GM21515 (cell line): ENCODE measurements around the gene XG.

Experiments
- ATAC-seq: cut with Tn5 transposase; IDR thresholded peaks from one replicate; pipeline ENCODE4 v1.9.1; 2021; ENCODE audit not compliant: unreplicated experiment

The XG gene

GRCh38 chrX:2812161-2812907 is 60.5 kb downstream of the XG start:
- ATAC-seq: peak; percentile 59

GRCh38 chrX:2817036-2817435 is 65.2 kb downstream of the XG start:
- no peak for ATAC-seq

DNA sequence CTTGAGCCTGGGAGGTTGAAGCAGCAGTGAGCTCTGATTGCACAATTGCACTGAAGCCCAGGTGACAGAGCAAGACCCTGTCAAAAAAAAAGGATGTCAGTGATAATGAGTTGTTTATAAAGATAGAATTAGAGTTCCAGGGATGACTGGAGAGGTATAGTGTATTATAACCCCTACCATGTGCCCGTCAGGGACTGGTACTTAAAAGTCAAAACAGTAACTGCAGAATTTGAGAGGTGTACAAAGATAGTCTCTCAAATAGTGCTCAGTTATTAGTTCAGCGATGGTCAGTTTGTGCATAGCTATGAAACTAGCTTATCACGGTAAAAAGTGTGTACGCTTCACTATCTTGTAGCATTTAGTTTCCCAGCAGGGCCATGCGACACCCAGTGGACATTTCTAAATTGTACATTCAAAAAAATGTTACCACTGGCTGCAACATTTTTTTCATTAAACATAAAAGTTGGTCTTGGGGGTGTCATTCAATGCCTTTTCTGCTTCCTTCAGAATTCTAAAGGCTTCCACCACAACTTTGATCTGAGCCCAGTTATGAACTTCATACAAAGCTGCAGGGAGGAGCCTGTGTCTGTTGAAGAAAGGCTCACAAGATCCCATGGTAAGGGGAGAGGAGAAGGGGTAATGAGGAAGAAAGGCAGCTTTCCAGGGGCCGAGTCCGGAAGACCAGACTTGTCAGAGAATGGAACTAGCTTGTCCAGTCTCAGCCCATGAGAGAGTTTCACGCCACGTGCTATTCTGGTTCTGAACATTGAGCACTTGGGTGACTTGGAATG is 67.7 kb downstream of the XG start:
- ATAC-seq: no peak

- no peak for ATAC-seq
Observed at GRCh38 chrX:2820136-2820771, 68.4 kb downstream of the XG start.

DNA sequence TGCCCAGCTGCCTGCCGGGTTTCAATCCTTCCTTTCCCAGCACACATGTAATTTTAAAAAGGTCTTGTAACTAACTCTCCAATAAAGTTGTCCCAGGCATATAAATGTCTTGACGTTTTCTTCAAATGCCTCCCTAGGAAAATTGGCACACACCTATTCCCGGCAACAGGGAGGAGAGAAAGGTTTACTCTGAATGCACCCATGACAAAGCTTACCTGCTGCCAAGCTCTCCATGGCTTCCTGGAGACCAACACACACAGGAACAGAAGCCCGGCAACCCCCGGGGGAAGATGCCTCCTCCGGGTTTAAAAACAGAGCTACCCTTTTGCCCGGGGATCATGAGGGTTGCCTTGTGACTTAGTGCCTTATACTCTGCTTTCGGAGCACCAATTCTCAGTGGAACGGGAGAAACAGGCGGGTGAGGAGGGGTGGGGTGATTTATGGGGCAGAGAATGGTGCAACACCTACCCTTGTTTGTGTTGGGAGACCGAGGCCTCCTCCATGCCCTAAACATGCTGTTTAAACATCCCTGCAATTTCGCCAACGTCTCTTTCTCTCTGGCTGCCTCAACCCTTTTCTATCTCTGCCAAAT is 72.1 kb downstream of the XG start:
- no peak for ATAC-seq

DNA sequence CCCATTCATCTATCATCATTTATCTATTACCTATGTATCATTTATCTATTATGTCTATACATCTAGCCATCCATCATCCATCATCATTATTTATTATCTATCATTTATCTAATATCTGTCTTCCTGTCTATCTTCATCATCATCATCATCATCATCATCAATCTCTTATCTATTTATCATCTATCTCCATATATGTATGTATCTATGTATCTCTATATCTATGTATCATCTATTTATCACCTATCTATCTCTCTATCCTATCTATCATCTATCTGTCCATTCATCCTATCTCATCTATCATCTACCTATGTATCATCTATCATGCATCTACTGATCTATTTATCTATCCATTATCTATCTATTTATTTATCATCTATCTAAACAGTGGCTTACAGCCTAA is 73.0 kb downstream of the XG start:
- no peak for ATAC-seq

GRCh38 chrX:2828344-2828958 is 76.6 kb downstream of the XG start, which contains the start of gene GYG2:
Gene GYG2 (plus strand): TSS chrX:2828930. CDS start chrX:2830189, 1,259 bp downstream.
- no peak for ATAC-seq

GRCh38 chrX:2828959-2829411 is 77.1 kb downstream of the XG start:
- ATAC-seq: no peak

DNA sequence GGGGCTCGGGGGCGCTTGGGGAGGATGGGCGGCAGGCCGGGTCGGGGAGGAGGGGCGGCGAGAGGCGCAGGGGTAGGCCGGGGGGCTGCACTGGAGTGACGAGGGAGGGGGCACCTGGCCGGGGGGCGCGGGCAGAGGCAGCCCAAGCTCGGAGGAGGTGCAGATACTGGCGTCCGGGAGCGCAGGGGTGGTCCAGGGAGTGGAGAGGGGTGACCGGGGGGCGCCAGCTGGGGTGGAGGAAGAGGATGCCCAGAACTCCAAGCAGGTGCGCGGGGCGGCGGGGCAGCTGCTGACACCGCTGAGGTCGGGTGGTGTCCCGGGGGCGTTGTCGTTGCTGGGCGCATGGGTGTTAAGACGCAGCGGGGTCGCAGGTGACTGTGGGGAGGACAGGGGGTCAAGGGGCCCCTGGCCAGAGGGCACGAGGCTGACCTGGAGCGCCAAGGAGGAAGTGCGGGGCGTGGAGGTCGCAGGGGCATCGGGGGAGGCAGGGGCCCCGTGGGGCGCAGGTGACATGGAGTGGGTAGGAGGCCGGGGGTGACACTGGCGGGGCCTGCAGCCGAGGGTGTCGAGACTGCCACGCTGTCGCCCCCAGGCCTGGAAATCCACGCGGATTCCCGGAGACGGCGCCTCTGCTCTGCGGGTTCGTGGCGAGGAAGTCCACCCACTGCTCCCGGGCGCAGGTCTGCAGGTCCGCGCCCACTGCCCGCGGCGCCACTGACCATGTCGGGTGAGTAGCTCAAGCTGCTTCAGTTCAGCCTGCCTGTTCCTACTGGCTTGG is 77.8 kb downstream of the XG start:
- no peak for ATAC-seq

DNA sequence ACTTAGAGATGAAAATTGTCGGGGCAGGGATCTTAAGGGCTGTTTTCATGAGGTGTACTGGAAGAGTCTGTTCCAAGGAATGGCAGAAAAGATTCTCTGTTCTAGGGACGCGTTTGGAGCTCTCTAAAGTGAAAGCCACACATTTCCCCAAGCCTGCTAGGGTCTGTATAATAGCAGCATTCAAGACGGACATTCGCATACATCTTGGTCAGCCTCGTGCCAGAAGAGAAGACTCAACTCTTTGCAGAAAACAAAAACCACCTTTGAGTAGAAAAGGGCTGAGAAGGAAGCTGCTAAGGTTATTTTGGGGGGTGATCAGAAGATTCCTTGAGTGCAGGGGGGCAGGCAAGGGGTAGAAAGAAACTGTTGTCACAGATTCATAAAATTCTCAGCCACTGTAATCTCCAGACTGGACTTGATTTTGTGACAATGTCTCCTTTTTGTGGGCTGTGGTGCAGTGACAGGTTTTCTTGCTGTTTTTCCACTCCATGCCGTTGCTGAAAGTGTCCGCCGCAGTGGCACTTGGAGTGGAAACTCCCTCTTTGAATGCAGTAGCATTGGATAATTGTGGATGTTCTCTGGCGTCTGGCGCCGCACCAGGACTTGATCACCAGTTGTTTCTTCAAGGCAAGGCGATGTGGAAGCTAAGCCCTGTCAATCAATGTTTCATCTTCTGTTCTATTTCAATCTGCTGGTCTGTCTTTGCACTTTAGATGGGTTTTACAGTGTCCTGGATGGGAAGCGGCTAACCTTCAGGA is 79.8 kb downstream of the XG start:
- ATAC-seq: no peak

DNA sequence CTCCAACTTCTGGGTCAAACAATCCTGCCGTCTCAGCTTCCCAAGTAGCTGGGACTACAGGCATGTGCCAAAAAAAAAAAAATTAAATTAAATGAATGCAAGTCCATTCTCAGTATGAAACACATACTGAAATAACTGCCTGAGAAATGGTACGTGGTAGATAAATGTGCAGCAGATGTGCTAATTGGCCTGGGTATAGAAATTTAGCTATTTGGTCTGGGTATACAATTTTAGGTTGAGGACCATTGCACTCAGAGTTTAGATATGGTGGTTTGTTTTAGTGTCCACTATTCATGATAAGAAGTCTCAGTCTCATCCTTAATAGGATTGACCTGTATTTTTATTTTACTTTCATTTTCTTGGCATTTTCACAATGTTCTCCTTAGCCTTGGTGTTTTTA is 86.1 kb downstream of the XG start:
- no peak for ATAC-seq

DNA sequence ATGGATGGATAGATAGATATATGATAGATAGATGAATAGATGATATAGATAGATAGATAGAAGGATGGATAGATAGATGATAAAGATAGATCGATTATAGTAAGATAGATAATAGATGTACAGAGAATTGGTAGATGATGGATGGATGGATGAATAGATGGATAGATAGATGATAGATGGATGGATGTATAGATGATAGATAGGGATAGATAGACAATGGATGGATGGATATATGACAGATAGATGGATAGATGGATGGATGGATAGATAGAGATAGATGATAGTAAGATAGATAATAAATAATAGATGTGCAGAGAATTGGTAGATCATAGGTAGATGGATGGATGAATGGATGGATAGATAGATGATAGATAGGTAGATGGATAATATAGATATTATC is 89.1 kb downstream of the XG start:
- no peak for ATAC-seq

GRCh38 chrX:2841537-2841936 is 89.7 kb downstream of the XG start:
- ATAC-seq: no peak

GRCh38 chrX:2846992-2847391 is 95.2 kb downstream of the XG start:
- ATAC-seq: no peak

GRCh38 chrX:2848871-2849301 is 97.0 kb downstream of the XG start:
- ATAC-seq: no peak

DNA sequence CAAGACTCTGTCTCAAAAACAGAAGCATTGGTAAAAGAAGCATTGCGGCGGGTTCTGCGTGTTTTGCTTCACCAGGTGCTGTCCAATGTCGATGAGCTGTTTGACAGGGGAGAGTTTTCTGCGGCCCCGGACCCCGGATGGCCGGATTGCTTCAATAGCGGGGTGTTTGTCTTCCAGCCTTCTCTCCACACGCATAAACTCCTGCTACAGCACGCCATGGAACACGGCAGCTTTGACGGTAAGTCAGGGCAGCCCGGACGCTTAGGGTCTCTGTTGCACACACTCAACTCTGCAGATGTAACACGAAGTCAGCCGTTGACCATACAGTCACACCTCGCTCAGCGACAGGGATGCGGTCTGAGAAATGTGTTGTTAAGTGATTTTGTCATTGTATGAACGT is 103.1 kb downstream of the XG start:
- ATAC-seq: no peak

- ATAC-seq: no peak
Observed at GRCh38 chrX:2855761-2856160, 103.9 kb downstream of the XG start.

DNA sequence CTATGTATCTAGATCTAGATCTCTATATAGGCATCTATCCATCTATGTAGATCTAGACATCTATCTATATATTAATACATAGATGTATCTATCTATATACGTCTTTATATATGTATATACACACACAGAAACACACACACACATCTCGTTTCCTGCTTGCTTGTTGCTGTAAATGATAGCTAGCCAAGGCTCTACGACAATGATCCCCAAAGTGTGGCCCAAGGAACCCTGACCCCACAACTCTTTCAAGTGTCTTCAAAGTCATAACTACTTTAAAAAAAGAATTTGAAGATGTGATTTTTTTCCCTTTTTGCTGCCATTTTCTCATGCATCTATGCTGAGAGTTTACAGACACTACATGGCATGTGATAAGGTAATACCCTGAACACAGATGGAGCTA is 105.7 kb downstream of the XG start:
- ATAC-seq: no peak

- ATAC-seq: no peak
Observed at GRCh38 chrX:2859197-2859797, 107.5 kb downstream of the XG start.
